DOHH2 (cell line): ENCODE measurements around the gene PHC2.

Experiments
- H3F3A ChIP-seq: fragments of 200-600 bp; sonication (generic), shearing (Covaris generic); 2 replicates; pipeline ENCODE4 v1.6.0; 2016; ENCODE audit warnings: antibody characterized with exemption, mild to moderate bottlenecking; ENCODE audit not compliant: control insufficient read depth, insufficient read depth
- H3K27ac ChIP-seq: fragments of 200-600 bp; sonication (generic); 2 replicates; pipeline ENCODE4 v1.5.1; 2014; ENCODE audit warnings: low read depth, mild to moderate bottlenecking, low read length, moderate library complexity
- H3K27me3 ChIP-seq: fragments of 200-600 bp; sonication (generic); 2 replicates; pipeline ENCODE4 v1.6.1; 2014; ENCODE audit warnings: mild to moderate bottlenecking, low read length, mixed read lengths; ENCODE audit not compliant: control insufficient read depth
- H3K36me3 ChIP-seq: fragments of 200-600 bp; sonication (generic); 2 replicates; pipeline ENCODE4 v1.6.1; 2014; ENCODE audit warnings: mild to moderate bottlenecking, low read length, moderate library complexity, mixed read lengths; ENCODE audit not compliant: control insufficient read depth
- H3K4me1 ChIP-seq: fragments of 200-600 bp; sonication (generic); 2 replicates; pipeline ENCODE4 v1.6.1; 2014; ENCODE audit warnings: mild to moderate bottlenecking, low read length, mixed read lengths; ENCODE audit not compliant: control insufficient read depth
- H3K4me2 ChIP-seq: fragments of 200-600 bp; sonication (generic); 2 replicates; pipeline ENCODE4 v1.6.0; 2014; ENCODE audit warnings: mild to moderate bottlenecking, low read length, moderate library complexity
- H3K4me3 ChIP-seq: fragments of 200-600 bp; sonication (generic); 2 replicates; pipeline ENCODE4 v1.5.1; 2014; ENCODE audit warnings: mild to moderate bottlenecking, low read length, mixed read lengths
- H3K79me2 ChIP-seq: fragments of 200-600 bp; sonication (generic); 2 replicates; pipeline ENCODE4 v1.6.1; 2014; ENCODE audit warnings: mild to moderate bottlenecking, low read length, mixed read lengths; ENCODE audit not compliant: control insufficient read depth
- H3K9me2 ChIP-seq: fragments of 200-600 bp; sonication (generic); replicated peaks from 2 replicates; pipeline ENCODE4 v1.6.1; 2014; ENCODE audit warnings: mild to moderate bottlenecking, low read length, mixed read lengths; ENCODE audit not compliant: control insufficient read depth
- H3K9me3 ChIP-seq: fragments of 200-600 bp; sonication (generic); 2 replicates; pipeline ENCODE4 v1.6.1; 2014; ENCODE audit warnings: antibody characterized with exemption, low read length, mixed read lengths; ENCODE audit not compliant: control insufficient read depth, insufficient read depth
- H4K20me1 ChIP-seq: fragments of 200-600 bp; sonication (generic); 2 replicates; pipeline ENCODE4 v1.6.0; 2014; ENCODE audit warnings: low read depth, mild to moderate bottlenecking, antibody characterized with exemption, low read length, moderate library complexity; ENCODE audit not compliant: control insufficient read depth, insufficient read depth
- EZH2phosphoT487 ChIP-seq: fragments of 200-600 bp; sonication (generic); IDR thresholded peaks from 2 replicates; pipeline ENCODE4 v1.6.1; 2017; ENCODE audit warnings: borderline replicate concordance, mild to moderate bottlenecking, antibody characterized with exemption, low read length, moderate library complexity, mixed read lengths
- TF ChIP-seq, protein P1 (sequence below): fragments of 200-600 bp; sonication (generic); IDR thresholded peaks from one replicate; pipeline ENCODE4 v1.5.1; 2014; ENCODE audit warnings: antibody characterized with exemption, mild to moderate bottlenecking, low read depth, low read length; ENCODE audit not compliant: poor library complexity, severe bottlenecking

The PHC2 gene

DNA sequence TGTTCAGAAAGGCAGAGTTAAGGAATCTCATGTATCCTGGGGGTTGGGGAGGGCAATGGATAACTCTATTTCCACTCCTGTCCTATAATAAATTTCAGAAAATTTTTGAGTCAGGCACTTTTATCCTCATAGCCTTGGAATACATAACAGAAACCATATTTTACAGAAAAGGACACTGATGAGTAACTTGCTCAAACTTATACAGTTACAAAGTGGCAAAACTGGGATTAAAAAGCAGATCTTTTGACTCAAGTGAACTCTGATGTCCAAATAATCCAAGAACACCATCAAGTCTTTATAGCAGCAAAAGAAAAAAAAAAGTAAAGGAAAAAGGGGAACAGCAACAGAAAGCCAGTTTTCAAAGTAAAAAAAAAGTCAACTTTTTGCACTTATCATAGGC, 36.9 kb downstream of the PHC2 start:
- Histone ChIP-seq H3K4me1 (0 out of 2 replicates have a peak, but pooled peaks cover 4% of the 10 kb centered on the region), H3K36me3 (no peaks in the 10 kb centered on the region), H3K4me3 (no peak overlapping the region), H3K79me2 (no peaks in the 10 kb centered on the region), H3F3A (no peaks in the 10 kb centered on the region), H3K9me2 (no peaks in the 10 kb centered on the region), H3K27me3 (peaks cover 13% of the 10 kb centered on the region; the same call in 1 of the 2 replicates), H3K9me3 (no peaks in the 10 kb centered on the region), H3K27ac (no peak overlapping the region), H3K4me2 (no peak overlapping the region), H4K20me1 (no peaks in the 10 kb centered on the region)
- TF ChIP-seq EZH2phosphoT487 = no peak
- TF ChIP-seq, protein P1, sequence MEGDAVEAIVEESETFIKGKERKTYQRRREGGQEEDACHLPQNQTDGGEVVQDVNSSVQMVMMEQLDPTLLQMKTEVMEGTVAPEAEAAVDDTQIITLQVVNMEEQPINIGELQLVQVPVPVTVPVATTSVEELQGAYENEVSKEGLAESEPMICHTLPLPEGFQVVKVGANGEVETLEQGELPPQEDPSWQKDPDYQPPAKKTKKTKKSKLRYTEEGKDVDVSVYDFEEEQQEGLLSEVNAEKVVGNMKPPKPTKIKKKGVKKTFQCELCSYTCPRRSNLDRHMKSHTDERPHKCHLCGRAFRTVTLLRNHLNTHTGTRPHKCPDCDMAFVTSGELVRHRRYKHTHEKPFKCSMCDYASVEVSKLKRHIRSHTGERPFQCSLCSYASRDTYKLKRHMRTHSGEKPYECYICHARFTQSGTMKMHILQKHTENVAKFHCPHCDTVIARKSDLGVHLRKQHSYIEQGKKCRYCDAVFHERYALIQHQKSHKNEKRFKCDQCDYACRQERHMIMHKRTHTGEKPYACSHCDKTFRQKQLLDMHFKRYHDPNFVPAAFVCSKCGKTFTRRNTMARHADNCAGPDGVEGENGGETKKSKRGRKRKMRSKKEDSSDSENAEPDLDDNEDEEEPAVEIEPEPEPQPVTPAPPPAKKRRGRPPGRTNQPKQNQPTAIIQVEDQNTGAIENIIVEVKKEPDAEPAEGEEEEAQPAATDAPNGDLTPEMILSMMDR = no peak

DNA sequence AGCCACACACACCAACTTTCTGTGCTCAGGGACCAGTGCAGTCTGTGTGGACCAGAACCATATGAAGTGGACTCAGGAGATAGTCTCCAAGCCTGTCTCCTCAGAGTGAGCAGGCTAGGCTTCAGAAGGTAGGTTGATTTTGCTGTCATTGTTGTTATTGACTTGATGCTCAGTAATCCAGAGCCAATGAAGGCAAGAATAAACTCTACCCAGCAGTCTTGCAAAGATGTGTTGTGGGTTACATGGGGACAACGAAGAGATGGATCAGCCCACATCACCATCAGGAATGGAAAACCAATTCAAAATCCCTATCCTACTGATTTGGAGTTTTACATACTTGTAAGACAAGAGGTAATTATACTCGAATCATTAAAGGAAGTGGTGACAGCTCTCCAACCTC, 37.4 kb downstream of the PHC2 start:
- no peaks in the 10 kb centered on the region for H3K36me3 ChIP-seq
- H3K4me1 ChIP-seq = 0 out of 2 replicates have a peak, but pooled peaks cover 4% of the 10 kb centered on the region
- peaks cover 13% of the 10 kb centered on the region; the same call in 1 of the 2 replicates for H3K27me3 ChIP-seq
- TF ChIP-seq, protein P1 = no peak
- no peak overlapping the region for H3K4me2 ChIP-seq
- H3K27ac ChIP-seq = no peak overlapping the region
- no peaks in the 10 kb centered on the region for H3K79me2 ChIP-seq
- no peak overlapping the region for H3K4me3 ChIP-seq
- H4K20me1 ChIP-seq = no peaks in the 10 kb centered on the region
- no peaks in the 10 kb centered on the region for H3K9me2 ChIP-seq
- no peaks in the 10 kb centered on the region for H3K9me3 ChIP-seq
- no peaks in the 10 kb centered on the region for H3F3A ChIP-seq

DNA sequence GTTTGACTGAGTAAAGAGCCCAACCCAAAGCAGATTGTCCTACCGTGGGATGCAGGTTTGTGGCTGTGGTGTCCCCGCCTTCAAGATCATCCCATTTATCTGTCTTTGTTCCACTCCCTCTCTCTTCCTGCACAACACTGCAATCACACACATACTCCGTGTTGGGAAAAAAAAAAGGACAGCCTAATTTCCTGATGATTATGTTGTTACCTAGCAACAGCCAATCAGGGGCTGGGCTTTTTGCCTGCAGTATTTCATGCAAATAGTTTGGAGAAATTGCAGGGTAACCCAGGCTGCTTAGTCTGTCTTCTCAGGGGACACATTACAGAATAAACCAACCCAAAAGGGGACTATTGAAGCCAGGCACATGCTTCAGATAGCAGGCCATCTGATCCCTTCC, 38.3 kb downstream of the PHC2 start:
- Histone ChIP-seq H3K4me2 (no peak overlapping the region), H3F3A (no peaks in the 10 kb centered on the region)

More for the DNA sequence above, 38.3 kb downstream of the PHC2 start:
- Histone ChIP-seq H3K36me3 (no peaks in the 10 kb centered on the region), H3K79me2 (no peaks in the 10 kb centered on the region), H4K20me1 (no peaks in the 10 kb centered on the region), H3K9me3 (no peaks in the 10 kb centered on the region), H3K4me3 (no peak overlapping the region), H3K4me1 (0 out of 2 replicates have a peak, but pooled peaks cover 4% of the 10 kb centered on the region), H3K27me3 (peaks cover 13% of the 10 kb centered on the region; the same call in 1 of the 2 replicates), H3K9me2 (no peaks in the 10 kb centered on the region), H3K27ac (no peak overlapping the region)
- TF ChIP-seq, protein P1 = no peak
- TF ChIP-seq EZH2phosphoT487 = no peak
